KMS-11 (cell line): ENCODE results near the gene RSU1.

Experiments used
- H2AFZ ChIP-seq: fragments of 200-600 bp; sonication (generic); 2 replicates; pipeline ENCODE4 v1.6.1; 2016; ENCODE audit warnings: antibody characterized with exemption, mixed run types, low read depth
- H3K27ac ChIP-seq: fragments of 200-600 bp; sonication (generic); 2 replicates; pipeline ENCODE4 v1.6.1; 2016; ENCODE audit warnings: mild to moderate bottlenecking, mixed run types
- H3K27me3 ChIP-seq: fragments of 200-600 bp; sonication (generic); 2 replicates; pipeline ENCODE4 v1.6.1; 2017; ENCODE audit warnings: mild to moderate bottlenecking, low read depth, mixed run types, moderate library complexity; ENCODE audit not compliant: insufficient read depth
- H3K36me3 ChIP-seq: fragments of 200-600 bp; sonication (generic); 2 replicates; pipeline ENCODE4 v1.6.1; 2017; ENCODE audit warnings: mild to moderate bottlenecking, mixed run types; ENCODE audit not compliant: insufficient read depth
- H3K4me1 ChIP-seq: fragments of 200-600 bp; sonication (generic); 2 replicates; pipeline ENCODE4 v1.6.1; 2016; ENCODE audit warnings: mild to moderate bottlenecking, low read depth, mixed run types; ENCODE audit not compliant: poor library complexity, severe bottlenecking
- H3K4me2 ChIP-seq: fragments of 200-600 bp; sonication (generic); 2 replicates; pipeline ENCODE4 v1.7.0; 2016; ENCODE audit warnings: mild to moderate bottlenecking, mixed run types
- H3K4me3 ChIP-seq: fragments of 200-600 bp; sonication (generic); IDR thresholded peaks from 2 replicates; pipeline ENCODE4 v1.6.1; 2017; ENCODE audit warnings: low read depth, low read length, mixed read lengths; ENCODE audit not compliant: insufficient read depth
- H3K79me2 ChIP-seq: fragments of 200-600 bp; sonication (generic); 2 replicates; pipeline ENCODE4 v1.6.1; 2016; ENCODE audit warnings: low read depth, mixed run types; ENCODE audit not compliant: insufficient read depth
- H3K9ac ChIP-seq: fragments of 200-600 bp; sonication (generic); 2 replicates; pipeline ENCODE4 v1.6.1; 2016; ENCODE audit warnings: mild to moderate bottlenecking, mixed run types
- H4K20me1 ChIP-seq: fragments of 200-600 bp; sonication (generic); 2 replicates; pipeline ENCODE4 v1.6.1; 2016; ENCODE audit warnings: mild to moderate bottlenecking, mixed run types; ENCODE audit not compliant: insufficient read depth
- TF ChIP-seq, protein P1 (sequence below): fragments of 200-600 bp; sonication (generic); conservative IDR thresholded peaks from 2 replicates; pipeline ENCODE4 v1.6.1; 2017; ENCODE audit warnings: low read depth, mild to moderate bottlenecking, antibody characterized with exemption, low read length, moderate library complexity, mixed read lengths

RSU1 gene

DNA sequence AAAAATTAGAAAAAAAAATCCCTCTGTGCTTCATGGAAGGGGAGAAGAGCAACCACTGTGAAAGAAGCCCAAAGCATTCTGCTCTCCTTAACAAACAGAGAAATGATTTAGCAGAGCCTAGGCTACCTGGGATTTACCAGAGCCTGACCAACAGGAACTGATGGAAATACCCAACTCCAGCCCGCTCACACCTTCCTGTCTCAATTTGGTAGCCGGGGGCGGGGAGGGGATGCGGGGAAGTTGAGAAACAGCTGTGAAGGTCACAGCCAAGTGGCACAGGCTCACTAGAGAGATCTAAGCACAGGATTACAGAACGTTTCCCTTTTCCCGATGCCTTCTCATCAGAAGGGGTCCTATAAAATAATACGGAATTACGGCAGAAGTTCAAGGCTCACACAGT is 17.6 kb downstream of the RSU1 start:
- H3K27ac ChIP-seq = no peak overlapping the region
- no peaks in the 10 kb centered on the region for H3K27me3 ChIP-seq
- peaks cover 5% of the 10 kb centered on the region; the same call in 1 of the 2 replicates for H3K79me2 ChIP-seq
- H3K4me2 ChIP-seq = no peak overlapping the region
- H3K9ac ChIP-seq = no peak overlapping the region
- H4K20me1 ChIP-seq = no peaks in the 10 kb centered on the region
- H3K36me3 ChIP-seq = no peaks in the 10 kb centered on the region
- TF ChIP-seq, protein P1, sequence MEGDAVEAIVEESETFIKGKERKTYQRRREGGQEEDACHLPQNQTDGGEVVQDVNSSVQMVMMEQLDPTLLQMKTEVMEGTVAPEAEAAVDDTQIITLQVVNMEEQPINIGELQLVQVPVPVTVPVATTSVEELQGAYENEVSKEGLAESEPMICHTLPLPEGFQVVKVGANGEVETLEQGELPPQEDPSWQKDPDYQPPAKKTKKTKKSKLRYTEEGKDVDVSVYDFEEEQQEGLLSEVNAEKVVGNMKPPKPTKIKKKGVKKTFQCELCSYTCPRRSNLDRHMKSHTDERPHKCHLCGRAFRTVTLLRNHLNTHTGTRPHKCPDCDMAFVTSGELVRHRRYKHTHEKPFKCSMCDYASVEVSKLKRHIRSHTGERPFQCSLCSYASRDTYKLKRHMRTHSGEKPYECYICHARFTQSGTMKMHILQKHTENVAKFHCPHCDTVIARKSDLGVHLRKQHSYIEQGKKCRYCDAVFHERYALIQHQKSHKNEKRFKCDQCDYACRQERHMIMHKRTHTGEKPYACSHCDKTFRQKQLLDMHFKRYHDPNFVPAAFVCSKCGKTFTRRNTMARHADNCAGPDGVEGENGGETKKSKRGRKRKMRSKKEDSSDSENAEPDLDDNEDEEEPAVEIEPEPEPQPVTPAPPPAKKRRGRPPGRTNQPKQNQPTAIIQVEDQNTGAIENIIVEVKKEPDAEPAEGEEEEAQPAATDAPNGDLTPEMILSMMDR = no peak
- H2AFZ ChIP-seq = no peak overlapping the region
- H3K4me3 ChIP-seq = no peak overlapping the region
- no peaks in the 10 kb centered on the region for H3K4me1 ChIP-seq

DNA sequence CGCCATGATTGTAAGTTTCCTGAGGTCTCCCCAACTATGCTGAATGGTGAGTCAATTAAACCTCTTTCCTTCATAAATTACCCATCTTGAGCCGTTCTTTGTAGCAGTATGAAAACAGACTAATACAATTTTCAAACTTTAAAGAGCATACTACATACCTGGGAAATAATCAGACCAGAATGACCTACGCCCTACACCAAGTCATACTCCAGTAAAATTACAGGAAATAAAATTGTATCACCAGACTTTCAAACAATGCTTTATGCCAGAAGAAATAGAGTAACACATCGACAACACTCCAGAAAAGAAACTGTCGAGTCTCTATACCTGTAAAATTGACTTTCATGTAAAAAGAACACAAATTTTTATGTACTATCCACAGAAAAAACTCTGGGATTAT is 18.7 kb downstream of the RSU1 start:
- Histone ChIP-seq H3K4me3 (no peak overlapping the region), H3K4me2 (no peak overlapping the region), H3K79me2 (peaks cover 5% of the 10 kb centered on the region; the same call in 1 of the 2 replicates), H2AFZ (no peak overlapping the region), H3K36me3 (no peaks in the 10 kb centered on the region), H4K20me1 (no peaks in the 10 kb centered on the region), H3K9ac (no peak overlapping the region), H3K4me1 (no peaks in the 10 kb centered on the region), H3K27ac (no peak overlapping the region), H3K27me3 (no peaks in the 10 kb centered on the region)
- TF ChIP-seq, protein P1 = no peak

DNA sequence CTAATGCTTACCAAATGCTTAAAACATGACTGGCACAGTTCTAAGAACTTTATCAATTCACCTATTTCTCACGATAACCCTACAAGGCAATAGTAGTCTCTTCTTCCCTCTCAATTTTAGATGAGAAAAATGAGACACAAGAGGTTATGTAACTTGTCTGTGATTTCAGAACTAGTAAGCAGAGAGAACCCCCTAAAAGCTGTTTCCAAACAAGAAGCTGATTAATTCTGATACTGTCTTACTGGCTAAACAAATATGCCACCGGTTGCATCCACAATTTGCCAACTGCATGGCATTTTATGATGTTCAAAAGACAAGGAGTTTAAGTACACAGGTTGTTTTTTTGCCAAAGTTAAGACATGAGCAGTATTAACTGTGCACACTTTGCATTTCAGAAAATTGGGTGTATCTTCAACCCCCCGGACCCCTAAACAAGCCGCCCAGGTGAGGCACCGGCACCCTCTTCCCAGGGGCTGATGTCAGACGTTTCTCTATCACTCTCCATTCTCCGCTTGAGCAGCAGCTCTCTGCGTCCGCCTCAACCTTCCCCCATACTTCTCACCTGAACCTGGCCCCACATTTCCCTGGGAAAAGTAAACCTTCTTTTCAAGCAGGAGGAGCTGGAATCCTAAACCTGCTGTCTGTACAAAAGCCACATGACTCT is 21.7 kb downstream of the RSU1 start:
- TF ChIP-seq, protein P1 = no peak
- H3K9ac ChIP-seq = no peak overlapping the region
- H3K27ac ChIP-seq = no peak overlapping the region
- no peaks in the 10 kb centered on the region for H4K20me1 ChIP-seq
- H3K4me3 ChIP-seq = no peak overlapping the region
- H3K36me3 ChIP-seq = no peaks in the 10 kb centered on the region
- no peaks in the 10 kb centered on the region for H3K27me3 ChIP-seq
- H3K4me1 ChIP-seq = no peaks in the 10 kb centered on the region
- no peaks in the 10 kb centered on the region; the same call in 1 of the 2 replicates for H3K79me2 ChIP-seq
- no peak overlapping the region for H3K4me2 ChIP-seq
- no peak overlapping the region for H2AFZ ChIP-seq

DNA sequence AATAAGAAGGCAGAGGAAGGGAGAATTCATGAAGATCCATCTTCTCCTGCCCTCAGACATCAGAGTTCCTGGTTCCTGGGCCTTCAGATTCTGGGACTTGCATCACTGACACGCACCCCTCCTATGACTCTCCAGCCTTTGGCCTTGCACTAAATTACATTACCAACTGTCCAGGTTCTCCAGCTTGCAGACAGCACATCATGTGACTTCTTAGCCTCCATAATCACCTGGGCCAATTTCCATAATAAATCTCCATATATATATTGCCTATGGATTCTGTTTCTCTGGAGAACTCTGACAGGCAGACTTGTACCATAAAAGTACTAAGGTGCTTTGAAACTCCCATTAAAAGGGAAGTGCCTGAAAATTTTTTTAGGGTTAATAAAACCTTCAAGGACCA is 23.2 kb downstream of the RSU1 start:
- no peak overlapping the region for H3K4me3 ChIP-seq
- no peaks in the 10 kb centered on the region for H3K27me3 ChIP-seq
- no peak overlapping the region for H2AFZ ChIP-seq
- no peak overlapping the region for H3K9ac ChIP-seq
- no peaks in the 10 kb centered on the region for H4K20me1 ChIP-seq
- H3K79me2 ChIP-seq = no peaks in the 10 kb centered on the region; the same call in 1 of the 2 replicates
- H3K4me1 ChIP-seq = no peaks in the 10 kb centered on the region
- no peak overlapping the region for H3K4me2 ChIP-seq
- H3K36me3 ChIP-seq = no peaks in the 10 kb centered on the region
- H3K27ac ChIP-seq = no peak overlapping the region
- TF ChIP-seq, protein P1 = no peak
